Forelimb muscle (tissue), 1 donor: ENCODE data around the gene MUC21. TPM values are rescaled to one million over a fixed set of nuclear protein-coding genes. Genes with fewer than 3 reads are reported as not detected.

Experiments used
- DNase-seq: peaks from one replicate; pipeline ENCODE4 v3.0.0-alpha.2; 2013; ENCODE audit warnings: low read depth
- polyA plus RNA-seq: library from polyadenylated mRNA; unstranded; fragments of 120-200 nt; gene quantifications from one replicate; pipeline ENCODE4 v1.2.1, GENCODE V29; 2013; ENCODE audit not compliant: insufficient read length

Gene MUC21
- not detected for polyA plus RNA-seq

DNA sequence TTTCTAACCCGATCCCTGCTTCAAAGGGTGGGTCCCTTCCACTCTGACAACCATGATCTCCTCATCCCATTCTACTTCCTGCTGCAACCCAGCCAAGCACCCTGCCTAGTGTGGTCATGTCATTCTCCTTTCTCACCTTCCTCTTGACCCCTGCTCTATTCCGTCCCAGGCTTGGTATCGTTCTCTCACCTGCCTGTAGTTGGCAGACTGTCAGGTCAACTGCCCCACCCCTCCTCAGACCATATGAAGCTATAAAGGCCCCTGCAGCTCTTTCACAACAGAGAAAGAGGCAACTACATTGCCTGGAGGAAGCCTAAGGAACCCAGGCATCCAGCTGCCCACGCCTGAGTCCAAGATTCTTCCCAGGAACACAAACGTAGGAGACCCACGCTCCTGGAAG, at the start of gene MUC21:
TSS of gene MUC21 (plus strand) at position 280 of the 400 bp plus-strand sequence. CDS start 241 bp downstream, outside the sequence.
- DNase-seq, result no peak

DNA sequence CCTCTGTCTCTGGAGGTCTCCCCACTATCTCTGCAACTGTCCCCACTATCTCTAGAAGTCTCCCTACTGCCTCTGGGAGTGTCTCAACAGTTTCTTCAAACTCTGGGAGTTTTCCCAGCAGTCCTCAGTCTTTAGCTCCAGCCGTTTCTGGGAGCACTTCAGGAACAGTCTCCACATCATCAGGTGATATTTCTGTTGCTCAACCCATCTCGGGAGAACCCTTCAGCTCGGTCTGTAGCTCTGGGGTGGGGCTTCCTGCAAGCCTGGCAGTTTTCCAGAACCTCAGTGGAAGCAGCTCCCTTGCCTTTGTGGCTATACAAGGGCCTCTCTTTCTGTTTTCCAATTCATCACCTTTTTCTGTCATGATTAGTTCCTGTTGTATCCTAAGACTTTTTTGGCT, 48.5 kb upstream of the MUC21 start:
- no peak for DNase-seq

DNA sequence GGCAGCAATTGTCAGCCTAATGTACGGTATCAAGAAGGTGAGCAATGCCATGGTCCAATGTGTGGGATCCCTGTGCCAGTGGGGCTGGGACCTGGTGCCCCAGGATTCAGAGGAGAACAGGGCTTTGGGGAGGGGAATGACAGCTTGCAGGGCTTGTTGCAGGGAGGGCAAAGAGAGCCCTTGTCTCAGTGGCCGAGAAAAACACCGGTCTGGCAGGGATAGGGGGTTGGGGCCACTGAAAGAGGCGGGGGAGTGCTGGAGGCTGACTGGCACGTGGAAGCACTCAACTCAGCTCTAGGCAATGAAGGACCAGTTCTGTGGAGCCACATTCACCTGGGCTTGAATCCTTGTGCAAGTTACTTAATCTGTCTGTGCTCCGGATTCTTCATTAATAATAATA, 46.3 kb upstream of the MUC21 start:
- no peak for DNase-seq

DNA sequence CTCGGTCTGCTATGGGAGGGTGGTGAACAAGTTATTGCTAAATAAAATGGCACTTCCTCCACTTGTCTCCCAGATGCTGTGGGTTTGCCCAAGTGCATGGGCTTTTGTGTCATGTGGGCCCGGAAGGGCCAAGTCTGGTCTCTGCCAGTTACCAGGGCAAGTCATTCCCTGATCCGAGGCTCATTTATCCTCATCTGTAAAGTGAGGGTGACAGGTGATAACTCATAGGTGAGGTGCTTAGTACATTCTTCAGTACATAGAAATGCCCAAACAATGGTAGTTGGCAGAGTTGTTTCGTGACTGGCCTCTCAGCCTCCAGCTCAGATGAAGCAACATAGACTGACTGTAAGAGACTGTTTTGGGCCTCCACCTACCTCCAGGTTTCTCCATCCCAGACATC, 44.8 kb upstream of the MUC21 start:
- DNase-seq, result no peak

DNA sequence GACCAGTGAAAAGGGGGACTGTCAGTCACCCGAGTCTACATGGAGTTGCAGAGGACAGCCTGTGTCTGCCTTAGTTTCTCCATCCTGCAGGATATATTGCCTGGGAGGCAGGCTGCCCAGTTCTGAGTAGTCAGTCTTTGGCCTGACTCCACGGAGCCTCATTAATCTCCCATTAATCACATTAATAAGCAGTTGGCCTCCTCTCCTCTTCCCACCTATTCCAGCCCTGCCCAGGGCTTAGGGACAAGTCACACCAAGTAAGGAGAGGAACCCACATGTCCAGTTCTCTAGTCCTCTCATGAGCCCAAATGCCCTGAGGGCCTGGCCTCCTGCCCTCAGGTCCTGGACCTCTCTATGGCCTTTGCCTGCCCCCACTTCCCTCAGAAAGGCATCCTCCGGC, 44.0 kb upstream of the MUC21 start:
- no peak for DNase-seq

DNA sequence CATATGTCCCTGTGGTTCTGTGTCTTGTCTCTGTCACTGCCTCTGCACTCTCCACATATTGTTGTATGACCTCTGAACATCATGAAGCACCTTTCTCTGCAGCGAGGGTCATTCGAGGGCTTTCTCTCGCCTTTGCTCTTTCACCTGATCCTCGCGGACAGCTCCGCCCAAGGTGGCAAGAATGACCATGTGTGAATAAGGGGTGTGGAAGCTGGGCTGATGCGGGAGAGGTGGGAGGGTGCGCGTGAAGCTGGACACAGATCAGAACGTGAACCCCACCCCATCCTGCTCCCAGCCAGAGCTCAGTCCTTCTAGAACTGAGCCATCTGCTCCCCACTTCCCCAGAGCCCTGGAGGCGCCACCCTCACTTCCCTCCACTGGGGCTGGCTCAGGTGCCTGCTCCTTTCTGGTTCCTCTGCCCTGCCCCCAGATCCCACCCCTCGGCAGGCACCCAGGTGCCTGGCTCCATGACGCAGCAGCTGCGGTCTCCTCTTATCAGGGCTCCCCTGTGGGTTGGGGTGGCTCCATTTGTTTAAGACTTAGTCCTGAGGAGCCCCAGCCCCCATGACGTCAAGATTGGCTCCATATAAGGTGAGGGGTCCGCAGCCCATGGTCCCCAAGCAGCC, 43.0 kb upstream of the MUC21 start, which contains the start of gene MUCL3:
TSS of gene MUCL3 (plus strand) at position 613 of the 626 bp plus-strand sequence. CDS start 27 bp downstream, outside the sequence.
- DNase-seq, result no peak

DNA sequence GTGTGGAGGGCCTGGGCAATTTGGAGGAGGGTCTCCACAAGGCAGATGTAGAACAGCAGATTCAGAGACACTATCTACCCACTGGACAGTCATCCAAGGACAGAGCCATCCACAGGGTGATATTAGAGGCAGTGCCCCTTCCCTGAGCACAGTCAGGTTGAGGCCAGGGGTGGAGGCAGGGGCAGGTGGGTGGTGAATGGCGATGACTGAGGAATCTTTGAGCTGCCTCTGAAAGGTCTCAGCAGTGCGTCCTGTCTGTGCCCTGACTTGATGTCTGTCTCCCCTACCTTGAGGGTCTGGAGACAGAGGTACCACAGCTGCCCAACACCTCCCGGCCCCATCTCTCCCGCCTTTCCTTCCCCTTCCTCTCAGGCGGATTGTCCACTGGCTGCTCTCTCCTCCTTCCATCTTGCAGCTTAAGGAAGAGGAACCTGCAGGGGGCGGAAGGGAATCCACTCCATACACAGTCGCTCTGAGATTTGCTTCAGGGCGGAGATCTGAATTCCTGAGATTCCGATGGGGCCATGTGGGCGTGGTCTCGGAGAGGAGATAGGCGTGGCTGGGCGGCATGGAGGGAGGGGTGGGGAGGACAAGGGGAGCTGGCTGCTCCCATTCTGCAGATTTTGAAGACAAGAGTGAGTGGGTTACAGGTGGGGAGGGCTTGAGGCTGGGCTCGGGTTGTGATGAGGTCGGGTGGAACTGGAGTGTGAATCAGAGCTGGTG, 41.0 kb upstream of the MUC21 start:
- DNase-seq, result no peak

DNA sequence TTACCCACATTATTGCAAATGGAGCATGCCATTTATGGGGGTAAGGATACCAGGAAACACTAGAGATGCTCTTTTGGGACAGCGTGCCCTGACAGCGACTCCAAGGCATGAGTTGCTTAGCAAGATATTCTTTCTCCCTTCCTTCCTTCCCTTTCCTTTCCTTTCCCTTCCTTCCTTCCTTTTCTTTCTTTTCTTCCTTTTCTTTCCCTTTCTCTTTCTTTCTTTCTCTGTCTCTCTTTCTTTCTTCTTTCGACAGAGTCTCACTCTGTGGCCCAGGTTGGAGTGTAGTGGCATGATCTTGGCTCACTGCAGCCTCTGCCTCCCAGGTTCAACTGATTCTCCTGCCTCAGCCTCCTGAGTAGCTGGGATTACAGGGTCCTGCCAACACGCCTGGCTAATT, 39.5 kb upstream of the MUC21 start:
- no peak for DNase-seq

DNA sequence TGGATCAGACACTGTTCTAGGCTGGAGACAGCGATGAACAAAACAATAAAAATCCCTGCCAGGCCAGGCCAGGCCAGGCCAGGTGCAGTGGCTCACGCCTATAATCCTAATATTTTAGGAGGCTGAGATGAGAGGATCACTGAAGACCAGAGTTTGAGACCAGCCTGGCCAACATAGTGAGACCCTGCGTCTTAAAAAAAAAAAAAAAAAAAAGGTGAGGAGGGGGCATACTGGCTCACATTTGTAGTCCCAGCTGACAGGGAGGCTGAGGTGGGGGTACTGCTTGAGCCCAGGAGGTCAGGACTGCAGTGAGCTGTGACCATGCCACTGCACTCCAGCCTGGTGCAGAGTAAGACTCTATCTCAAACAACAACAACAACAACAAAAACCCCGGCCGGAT, 38.2 kb upstream of the MUC21 start:
- no peak for DNase-seq

DNA sequence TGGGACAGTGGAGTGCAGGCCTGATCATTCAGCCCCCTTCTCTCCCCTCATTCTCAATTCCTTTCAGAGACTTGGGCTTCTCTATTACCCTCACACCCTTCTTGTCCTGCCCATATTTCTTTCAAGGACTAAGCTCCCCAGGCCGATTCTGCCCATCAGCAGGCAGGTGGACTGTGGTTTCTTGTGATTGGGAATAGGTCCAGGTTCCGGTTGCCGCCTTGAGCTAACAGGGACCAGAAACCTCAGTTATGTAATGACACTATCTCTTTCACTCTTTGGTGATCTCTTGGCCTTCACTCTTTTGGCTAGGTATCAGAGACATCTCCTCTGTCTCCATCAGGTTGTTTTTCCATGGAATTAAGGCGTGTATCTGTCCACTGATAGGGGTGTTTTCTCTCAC, 36.3 kb upstream of the MUC21 start:
- no peak for DNase-seq

DNA sequence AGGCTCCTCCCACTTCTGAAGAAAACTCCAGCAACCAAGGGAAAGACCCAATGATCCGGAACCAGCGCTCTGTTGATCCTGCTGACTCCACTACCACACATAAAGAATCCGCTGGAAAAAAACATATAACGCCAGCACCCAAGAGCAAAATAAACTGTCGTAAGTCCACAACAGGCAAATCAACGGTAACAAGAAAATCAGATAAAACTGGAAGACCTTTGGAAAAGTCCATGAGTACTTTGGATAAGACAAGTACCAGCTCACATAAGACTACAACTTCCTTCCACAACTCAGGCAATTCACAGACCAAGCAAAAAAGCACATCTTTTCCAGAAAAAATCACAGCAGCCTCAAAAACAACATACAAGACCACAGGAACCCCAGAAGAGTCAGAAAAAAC, 34.7 kb upstream of the MUC21 start:
- DNase-seq, result no peak

DNA sequence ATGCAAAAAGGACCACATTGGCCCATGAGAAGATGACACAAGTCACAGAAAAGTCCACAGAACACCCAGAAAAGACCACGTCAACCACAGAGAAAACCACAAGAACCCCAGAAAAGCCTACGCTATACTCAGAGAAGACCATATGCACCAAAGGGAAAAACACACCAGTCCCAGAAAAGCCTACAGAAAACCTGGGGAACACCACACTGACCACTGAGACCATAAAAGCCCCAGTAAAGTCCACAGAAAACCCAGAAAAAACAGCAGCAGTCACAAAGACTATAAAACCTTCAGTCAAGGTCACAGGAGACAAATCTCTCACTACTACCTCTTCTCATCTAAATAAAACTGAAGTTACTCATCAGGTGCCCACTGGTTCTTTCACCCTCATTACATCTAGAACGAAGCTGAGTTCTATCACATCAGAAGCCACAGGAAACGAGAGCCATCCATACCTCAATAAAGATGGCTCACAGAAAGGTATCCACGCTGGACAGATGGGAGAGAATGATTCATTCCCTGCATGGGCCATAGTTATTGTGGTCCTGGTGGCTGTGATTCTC, 31.5 kb upstream of the MUC21 start:
- DNase-seq, result no peak

DNA sequence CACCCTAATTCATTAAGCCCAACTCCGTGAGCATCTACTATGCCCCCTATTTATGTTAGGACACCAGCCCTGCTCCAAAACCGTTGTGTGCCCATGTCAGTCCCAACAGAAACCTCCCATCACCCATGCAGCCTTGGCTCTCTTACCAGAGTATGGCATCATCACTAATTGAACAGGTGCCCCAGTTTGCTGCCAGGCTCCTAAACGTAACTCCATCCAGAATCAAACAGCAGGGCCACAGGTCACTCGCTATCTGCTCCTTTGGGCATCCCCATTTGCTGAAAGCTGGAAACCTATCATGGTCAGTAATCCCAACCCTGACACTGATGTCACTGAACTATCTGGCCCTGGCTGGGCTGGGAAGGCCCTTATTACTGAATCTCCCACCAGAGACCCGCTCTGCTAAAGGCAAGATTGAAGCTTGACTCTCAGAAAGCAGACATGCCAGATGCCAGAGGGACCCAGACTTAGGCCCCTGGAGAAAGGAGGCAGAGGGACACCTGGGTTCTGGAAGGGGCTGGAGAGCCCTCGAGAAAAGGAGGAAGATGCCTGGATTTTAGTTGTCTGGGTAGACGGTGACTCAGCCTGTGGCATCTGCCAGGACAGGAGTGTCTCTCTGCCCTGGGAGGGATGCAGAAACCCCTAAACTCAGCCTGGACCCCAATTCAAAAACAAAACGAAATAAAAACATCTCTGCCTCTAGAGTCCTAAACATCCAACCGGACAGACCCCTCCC, 28.7 kb upstream of the MUC21 start:
- no peak for DNase-seq

DNA sequence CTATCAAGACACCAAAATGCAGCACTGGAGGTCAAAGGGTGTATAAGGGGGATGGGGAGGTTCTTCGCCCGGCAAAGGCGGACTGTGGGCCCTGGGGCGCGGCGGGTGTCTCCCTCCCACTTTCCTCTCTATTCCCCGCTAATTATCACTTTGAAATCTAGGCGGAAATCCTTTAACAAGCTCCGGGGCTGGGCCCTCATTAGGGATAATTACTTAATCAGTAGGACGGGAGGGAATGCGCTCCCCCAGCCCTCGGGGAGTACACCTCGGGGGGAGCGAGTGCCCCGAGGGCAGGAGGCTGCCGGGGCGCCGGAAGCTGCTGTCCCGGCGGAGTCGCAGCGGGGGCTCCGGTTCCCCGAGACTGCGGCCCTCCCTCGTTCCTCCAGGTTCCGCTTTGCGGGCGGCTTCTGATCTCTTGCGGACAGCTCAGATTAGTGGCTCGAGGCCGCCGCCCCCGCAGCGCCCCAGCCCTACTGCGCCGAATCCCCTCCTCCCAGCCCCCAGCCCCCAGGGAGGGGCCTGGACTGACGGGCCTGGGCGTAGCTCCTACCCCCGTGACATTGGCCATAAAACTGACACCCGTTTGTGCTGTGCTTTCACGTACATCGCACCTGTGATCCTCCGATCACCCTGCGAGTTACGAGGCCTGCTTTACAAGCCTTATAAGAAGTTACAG, 28.0 kb upstream of the MUC21 start:
- DNase-seq, result no peak

DNA sequence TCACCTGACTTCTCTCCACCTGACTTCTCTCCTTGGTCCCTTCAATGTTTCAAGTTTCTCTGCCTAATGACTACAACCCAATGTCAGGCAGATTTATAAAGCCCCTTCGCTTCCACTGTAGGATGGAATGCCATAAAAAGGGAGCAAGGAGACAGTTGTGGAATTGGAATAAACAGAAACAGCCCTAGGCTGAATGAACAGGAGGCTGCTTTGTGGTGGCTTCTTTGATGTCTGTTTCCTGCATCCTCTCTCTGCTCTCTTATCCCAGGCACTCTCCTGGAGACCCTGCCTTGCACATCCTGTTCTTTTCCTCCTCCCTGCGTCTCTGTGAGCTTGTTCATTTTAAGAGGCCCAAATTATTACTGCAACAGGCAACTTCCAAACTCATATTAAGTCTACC, 25.8 kb upstream of the MUC21 start:
- DNase-seq, result no peak

DNA sequence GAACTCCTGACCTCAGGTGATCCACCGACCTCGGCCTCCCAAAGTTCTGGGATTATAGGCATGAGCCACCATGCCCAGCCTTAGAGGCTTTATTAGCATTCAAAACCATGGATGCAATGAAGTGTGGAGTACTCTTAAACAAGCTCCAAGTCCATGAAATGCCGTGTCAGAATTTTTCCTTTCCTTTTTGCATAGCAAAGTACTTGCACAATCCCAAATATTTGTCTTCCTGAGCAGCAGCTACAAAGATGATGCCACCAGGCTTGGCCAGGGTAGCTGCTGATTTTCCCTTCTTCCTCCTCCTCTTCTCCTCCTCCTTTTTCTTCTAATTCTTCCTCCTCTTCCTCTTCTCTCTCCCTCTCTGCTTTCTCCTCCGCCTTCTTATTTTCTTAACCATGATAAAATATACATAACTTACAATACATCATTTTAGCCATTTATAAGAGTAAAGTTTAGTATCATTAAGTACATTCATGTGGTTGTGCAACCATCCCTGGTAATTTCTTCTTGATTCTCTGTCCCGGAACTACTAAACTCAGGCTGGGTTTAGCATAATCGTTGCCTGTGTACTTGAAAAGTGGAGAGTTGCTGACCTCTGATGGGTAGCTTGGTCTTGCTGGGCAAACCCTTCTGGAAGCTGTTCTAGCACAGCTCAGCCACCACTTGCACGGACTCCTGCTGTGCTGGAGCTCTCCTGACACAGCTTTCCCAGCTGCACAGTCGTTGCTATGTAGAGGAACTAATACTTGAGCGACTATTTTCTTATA, 22.4 kb upstream of the MUC21 start:
- DNase-seq, result no peak

DNA sequence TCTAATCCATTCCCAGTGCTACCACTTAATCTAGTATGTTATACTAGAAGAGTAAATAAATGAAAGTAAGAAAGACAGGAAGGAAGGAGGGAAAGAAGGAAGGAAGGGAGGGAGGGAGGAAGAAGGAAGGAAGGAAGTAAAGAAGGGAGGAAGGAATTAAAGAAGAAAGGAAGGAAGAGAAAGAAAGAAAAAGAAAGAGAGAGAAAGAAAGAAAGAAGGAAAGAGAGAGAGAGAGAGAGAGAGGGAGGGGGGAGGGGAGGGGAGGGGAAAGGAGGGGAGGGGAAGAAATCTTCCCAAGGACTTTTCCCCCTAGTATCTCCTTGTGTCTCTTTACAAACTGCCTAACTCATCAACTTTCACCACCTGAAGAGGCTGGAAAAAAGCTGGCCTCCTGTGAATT, 20.8 kb upstream of the MUC21 start:
- DNase-seq, result no peak

DNA sequence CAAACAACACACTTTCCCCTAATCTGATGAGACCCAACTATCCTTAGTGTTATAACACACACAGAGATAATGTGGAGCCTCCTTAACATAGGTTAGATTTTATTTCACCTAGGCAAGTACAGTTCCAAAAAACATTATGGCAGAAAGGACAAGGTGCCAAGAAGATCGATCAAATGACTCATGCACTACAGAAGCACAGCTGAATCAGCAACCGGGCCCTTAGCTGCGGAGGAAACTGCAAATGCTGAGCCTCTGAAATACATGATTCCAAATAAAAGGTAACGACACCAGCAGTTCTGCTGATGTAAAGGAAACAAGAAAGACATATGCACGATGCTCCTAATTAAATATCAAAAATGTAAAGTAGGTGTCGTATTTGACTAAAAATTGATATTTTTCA, 19.9 kb upstream of the MUC21 start:
- no peak for DNase-seq

DNA sequence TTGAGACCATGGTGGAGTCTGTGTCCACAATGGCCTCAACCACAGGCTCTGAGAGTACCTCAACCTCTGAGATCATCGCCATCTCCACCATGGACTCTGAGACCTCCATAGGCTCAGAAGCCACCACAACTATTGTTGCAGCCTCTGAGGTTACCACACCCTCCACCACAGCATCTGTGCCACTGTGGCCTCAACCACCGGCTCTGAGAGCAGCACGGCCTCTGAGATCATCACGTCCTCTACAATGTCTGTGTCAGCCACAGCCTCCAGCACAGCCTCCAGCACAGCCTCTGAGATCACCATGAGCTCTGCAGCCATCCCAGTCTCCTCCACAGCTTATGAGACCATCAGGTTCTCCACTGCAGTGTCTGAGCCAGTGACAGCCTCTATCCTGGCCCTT, 19.4 kb upstream of the MUC21 start:
- no peak for DNase-seq

DNA sequence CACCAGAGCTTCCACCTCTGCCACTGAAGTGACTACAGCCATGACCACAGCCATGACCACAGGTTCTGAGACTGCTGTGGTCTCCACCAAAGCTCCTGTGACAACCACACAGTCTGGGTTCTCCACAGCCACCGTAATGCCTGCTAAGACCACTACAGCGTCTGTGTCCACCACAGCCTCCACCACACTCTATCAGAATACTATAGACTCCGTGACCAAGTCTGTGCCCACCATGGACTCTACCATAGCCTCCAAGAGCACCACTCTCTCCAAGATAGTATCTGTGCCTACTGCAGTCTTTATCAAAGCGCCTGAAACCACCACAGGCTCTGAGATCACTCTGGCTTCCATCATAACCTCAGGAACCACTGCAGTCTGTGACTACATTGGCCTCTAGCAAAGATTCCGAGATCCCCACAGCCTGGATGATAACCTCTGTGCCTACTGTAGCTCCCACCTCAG, 18.3 kb upstream of the MUC21 start:
- DNase-seq, result no peak

DNA sequence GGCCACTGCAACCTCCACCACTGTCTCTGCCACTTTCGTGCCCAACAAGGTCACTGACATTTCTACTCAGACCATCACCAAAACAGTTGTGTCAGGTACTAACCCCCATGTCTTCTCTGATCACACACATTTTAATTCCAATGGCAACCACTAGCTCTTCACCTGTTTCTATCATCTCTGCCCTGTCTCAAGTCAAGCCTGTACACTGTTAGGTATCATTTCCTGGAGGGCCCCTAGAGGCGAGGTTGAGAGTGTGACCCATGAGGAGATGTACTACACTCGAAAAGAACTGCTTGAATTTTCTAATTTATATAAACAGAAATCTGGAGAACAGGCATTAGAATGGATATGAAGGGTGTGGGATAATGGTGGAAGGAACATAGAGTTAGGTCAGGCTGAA, 17.4 kb upstream of the MUC21 start:
- no peak for DNase-seq
